GM12878 (cell line): ENCODE data around the gene ATP6V1G2. TPM values are rescaled to one million over a fixed set of nuclear protein-coding genes. Genes with fewer than 3 reads are reported as not detected.

Experiments
- ATF2 ChIP-seq: IDR thresholded peaks from 2 replicates; pipeline ENCODE4 v1.6.1; 2012; ENCODE audit warnings: low read length, inconsistent platforms
- DPF2 ChIP-seq: fragments of 450-650 bp; IDR thresholded peaks from 2 replicates; pipeline ENCODE4 v1.6.1; 2017; ENCODE audit warnings: mild to moderate bottlenecking
- FOXM1 ChIP-seq: IDR thresholded peaks from 2 replicates; pipeline ENCODE4 v1.6.1; 2012; ENCODE audit warnings: low read depth, mild to moderate bottlenecking, inconsistent platforms, low read length, moderate library complexity
- MYB ChIP-seq: fragments of 150-350 bp; IDR thresholded peaks from 2 replicates; pipeline ENCODE4 v1.6.1; 2014; ENCODE audit warnings: mild to moderate bottlenecking, low read depth, low read length, borderline replicate concordance
- NR2C1 ChIP-seq: fragments of 450-650 bp; IDR thresholded peaks from 2 replicates; pipeline ENCODE4 v1.6.1; 2017; ENCODE audit warnings: antibody characterized with exemption, mild to moderate bottlenecking, moderate library complexity
- NR2C2 ChIP-seq: IDR thresholded peaks from 2 replicates; pipeline ENCODE4 v1.6.1; 2011; ENCODE audit warnings: borderline replicate concordance, low read depth; ENCODE audit not compliant: control insufficient read depth, insufficient read length
- POLR2AphosphoS2 ChIP-seq: IDR thresholded peaks from 2 replicates; pipeline ENCODE4 v1.6.1; 2011; ENCODE audit warnings: low read depth, mild to moderate bottlenecking, low read length, improper control_type of control experiment, moderate library complexity
- PRDM15 ChIP-seq: fragments of 450-650 bp; formaldehyde crosslinking; IDR thresholded peaks from 2 replicates; pipeline ENCODE4 v1.4.0; 2020; ENCODE audit warnings: mild to moderate bottlenecking, moderate library complexity
- RAD51 ChIP-seq: fragments of 450-650 bp; IDR thresholded peaks from 2 replicates; pipeline ENCODE4 v1.6.1; 2016; ENCODE audit warnings: moderate library complexity, mild to moderate bottlenecking, inconsistent platforms
- RELA ChIP-seq: fragments of 450-650 bp; IDR thresholded peaks from 2 replicates; pipeline ENCODE4 v1.8.0; 2014; ENCODE audit warnings: borderline replicate concordance; ENCODE audit not compliant: partially characterized antibody
- RELB ChIP-seq: fragments of 450-650 bp; IDR thresholded peaks from 2 replicates; pipeline ENCODE4 v1.6.1; 2017; ENCODE audit warnings: low read depth, mild to moderate bottlenecking, moderate library complexity
- SPI1 ChIP-seq: IDR thresholded peaks from 2 replicates; pipeline ENCODE4 v1.6.1; 2011; ENCODE audit warnings: low read depth, mild to moderate bottlenecking, low read length, moderate library complexity, borderline replicate concordance; ENCODE audit not compliant: insufficient read depth
- SUZ12 ChIP-seq: fragments of 200-600 bp; sonication (generic); IDR thresholded peaks from one replicate; pipeline ENCODE4 v1.6.1; 2018; ENCODE audit warnings: antibody characterized with exemption, mild to moderate bottlenecking; ENCODE audit not compliant: unreplicated experiment
- USF1 ChIP-seq: IDR thresholded peaks from 2 replicates; pipeline ENCODE4 v1.6.1; 2011; ENCODE audit warnings: borderline replicate concordance, low read depth, mild to moderate bottlenecking, moderate library complexity, mixed read lengths, low read length; ENCODE audit not compliant: insufficient read depth; ENCODE audit errors: extremely low read length
- WRNIP1 ChIP-seq: IDR thresholded peaks from 2 replicates; pipeline ENCODE4 v1.6.1; 2011; ENCODE audit warnings: low read depth, low read length, improper control_type of control experiment, borderline replicate concordance
- ZBTB11 ChIP-seq: fragments of 450-650 bp; formaldehyde crosslinking; IDR thresholded peaks from 2 replicates; pipeline ENCODE4 v1.5.0; 2022; ENCODE audit warnings: mild to moderate bottlenecking, missing genetic modification characterization
- ZNF622 ChIP-seq: fragments of 450-650 bp; IDR thresholded peaks from 2 replicates; pipeline ENCODE4 v1.6.1; 2017; ENCODE audit warnings: mild to moderate bottlenecking, inconsistent platforms
- polyA plus RNA-seq, 11 experiments: library from polyadenylated mRNA; depleted of rRNA in 4 of 11; unstranded in 6 of 11; stranded (reverse) in 5 of 11; fragments of >200 nt; fragmentation: Nextera tagmentation in 4 of 11; fragmentation: Illumina TruSeq in 1 of 11; extraction: Ambion mirVana in 4 of 11; extraction: Trizol in 1 of 11; gene quantifications; 1 replicate in 1 of 11; 2 replicates in 10 of 11; pipeline versions ENCODE4 v1.2.1 to v1.2.3, GENCODE V29; 2011 to 2016; ENCODE audit warnings: inconsistent platforms in 2 of 11, missing spikeins in 2 of 11, low read depth in 1 of 11
- total RNA-seq, 4 experiments: library from RNA; depleted of rRNA in 3 of 4; stranded (reverse); fragments of >200 nt in 3 of 4; fragmentation: Illumina TruSeq in 1 of 4; extraction: Trizol in 1 of 4; gene quantifications; 2 replicates each; pipeline versions ENCODE4 v1.2.1 to v1.2.3, GENCODE V29; 2013 to 2021

Gene ATP6V1G2
- total and polyA plus RNA-seq, 10 of the 15 experiments (the other 5 are each of a cell fraction or from before 2014, with no cell fraction given) = 0.45 to 8.9 (median 2.8) TPM

- peak; percentile 98 for TF ChIP-seq DPF2
- no peak for TF ChIP-seq NR2C2
- peak; percentile 94 for TF ChIP-seq ATF2
- no peak for TF ChIP-seq ZNF622
- peak; percentile 44; the same call in 1 of the 2 replicates for TF ChIP-seq SPI1
- no peak for TF ChIP-seq WRNIP1
- TF ChIP-seq PRDM15 (CRISPR knock-in tag) = 0 out of 2 replicates have a peak, but pooled peaks have one; percentile 28
- TF ChIP-seq NR2C1 = no peak
- peak; percentile 97 for TF ChIP-seq RELB
- no peak for TF ChIP-seq ZBTB11 (CRISPR knock-in tag)
- TF ChIP-seq SUZ12 = no peak
- TF ChIP-seq RELA = peak; percentile 61
- no peak for TF ChIP-seq RAD51
- no peak for TF ChIP-seq USF1
- TF ChIP-seq POLR2AphosphoS2 = no peak
- peak; percentile 95 for TF ChIP-seq FOXM1
- TF ChIP-seq MYB = no peak
These were observed 12.5 kb upstream of the ATP6V1G2 start (continued) for GRCh38 chr6:31558631-31559500.
